Osteocyte (in vitro differentiated cells): Measurements from ENCODE around the gene SLC34A2. TPM values are rescaled to one million over a fixed set of nuclear protein-coding genes. Genes with fewer than 3 reads are reported as not detected.

Source experiments
- DNase-seq: peaks from one replicate; pipeline ENCODE4 v3.0.0; 2021; ENCODE audit warnings: mixed read lengths; ENCODE audit not compliant: unreplicated experiment; ENCODE audit errors: extremely low spot score
- H3K27ac Mint-ChIP-seq: one replicate; pipeline ENCODE4 v1.8.0; 2021; ENCODE audit warnings: mild to moderate bottlenecking, mixed read lengths; ENCODE audit not compliant: unreplicated experiment
- H3K27me3 Mint-ChIP-seq: one replicate; pipeline ENCODE4 v1.8.0; 2021; ENCODE audit warnings: mixed read lengths; ENCODE audit not compliant: unreplicated experiment
- H3K36me3 Mint-ChIP-seq: one replicate; pipeline ENCODE4 v1.8.0; 2021; ENCODE audit warnings: mixed read lengths; ENCODE audit not compliant: unreplicated experiment
- H3K4me1 Mint-ChIP-seq: one replicate; pipeline ENCODE4 v1.8.0; 2021; ENCODE audit warnings: mixed read lengths; ENCODE audit not compliant: unreplicated experiment
- H3K4me3 Mint-ChIP-seq: one replicate; pipeline ENCODE4 v1.8.0; 2021; ENCODE audit warnings: mild to moderate bottlenecking, moderate library complexity, mixed read lengths; ENCODE audit not compliant: unreplicated experiment
- H3K9me3 Mint-ChIP-seq: one replicate; pipeline ENCODE4 v1.8.0; 2021; ENCODE audit warnings: mixed read lengths; ENCODE audit not compliant: unreplicated experiment
- total RNA-seq: library from RNA; stranded (reverse); gene quantifications from 2 replicates; pipeline ENCODE4 v1.2.1, GENCODE V29; 2021
- TF ChIP-seq, protein P1 (sequence below): fragments of 200-600 bp; sonication (generic); IDR thresholded peaks from 2 replicates; pipeline ENCODE4 v1.5.0; 2021; ENCODE audit warnings: antibody characterized with exemption, mild to moderate bottlenecking, moderate library complexity

The SLC34A2 gene
- total RNA-seq, 1 donor from 2014 or later, result not detected

DNA sequence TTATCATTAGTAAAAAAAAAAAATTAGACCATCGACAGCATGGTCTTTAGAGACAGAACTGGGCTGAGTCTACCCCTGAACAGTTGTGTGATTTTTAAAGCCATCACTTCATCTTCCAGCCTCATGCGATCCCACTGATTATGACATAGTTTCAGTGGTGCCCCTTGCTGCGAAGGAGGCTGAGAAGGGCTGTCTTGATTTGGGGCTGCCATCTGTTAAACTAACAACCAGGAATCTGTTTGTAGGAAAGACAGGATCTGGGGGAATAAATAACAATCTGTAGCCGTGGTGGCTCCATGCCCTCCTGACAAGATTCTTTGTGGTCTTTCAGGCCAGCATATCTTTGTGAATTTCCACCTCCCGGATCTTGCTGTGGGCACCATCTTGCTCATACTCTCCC is 17.1 kb downstream of the SLC34A2 start:
- Mint-ChIP-seq H3K27me3 (peaks cover 5% of the 10 kb centered on the region), H3K4me3 (no peak overlapping the region), H3K27ac (no peak overlapping the region), H3K4me1 (no peaks in the 10 kb centered on the region), H3K36me3 (no peaks in the 10 kb centered on the region), H3K9me3 (no peaks in the 10 kb centered on the region)
- TF ChIP-seq, protein P1, sequence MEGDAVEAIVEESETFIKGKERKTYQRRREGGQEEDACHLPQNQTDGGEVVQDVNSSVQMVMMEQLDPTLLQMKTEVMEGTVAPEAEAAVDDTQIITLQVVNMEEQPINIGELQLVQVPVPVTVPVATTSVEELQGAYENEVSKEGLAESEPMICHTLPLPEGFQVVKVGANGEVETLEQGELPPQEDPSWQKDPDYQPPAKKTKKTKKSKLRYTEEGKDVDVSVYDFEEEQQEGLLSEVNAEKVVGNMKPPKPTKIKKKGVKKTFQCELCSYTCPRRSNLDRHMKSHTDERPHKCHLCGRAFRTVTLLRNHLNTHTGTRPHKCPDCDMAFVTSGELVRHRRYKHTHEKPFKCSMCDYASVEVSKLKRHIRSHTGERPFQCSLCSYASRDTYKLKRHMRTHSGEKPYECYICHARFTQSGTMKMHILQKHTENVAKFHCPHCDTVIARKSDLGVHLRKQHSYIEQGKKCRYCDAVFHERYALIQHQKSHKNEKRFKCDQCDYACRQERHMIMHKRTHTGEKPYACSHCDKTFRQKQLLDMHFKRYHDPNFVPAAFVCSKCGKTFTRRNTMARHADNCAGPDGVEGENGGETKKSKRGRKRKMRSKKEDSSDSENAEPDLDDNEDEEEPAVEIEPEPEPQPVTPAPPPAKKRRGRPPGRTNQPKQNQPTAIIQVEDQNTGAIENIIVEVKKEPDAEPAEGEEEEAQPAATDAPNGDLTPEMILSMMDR, result no peak
- DNase-seq, result no peak

DNA sequence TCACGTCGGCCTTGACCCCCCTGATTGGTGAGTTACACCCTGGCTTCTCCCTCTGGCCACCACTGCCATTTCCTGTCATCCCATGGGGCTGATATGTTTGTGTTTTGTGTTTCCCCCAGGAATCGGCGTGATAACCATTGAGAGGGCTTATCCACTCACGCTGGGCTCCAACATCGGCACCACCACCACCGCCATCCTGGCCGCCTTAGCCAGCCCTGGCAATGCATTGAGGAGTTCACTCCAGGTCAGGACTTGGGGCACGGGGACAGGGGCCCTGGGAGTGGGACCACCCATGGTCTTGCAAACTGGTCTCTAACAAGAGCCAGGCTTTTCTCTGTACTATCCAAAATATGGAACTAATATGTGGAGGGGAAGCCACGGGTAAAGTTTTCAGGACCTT is 18.7 kb downstream of the SLC34A2 start:
- TF ChIP-seq, protein P1, result no peak
- H3K9me3 Mint-ChIP-seq, result no peaks in the 10 kb centered on the region
- no peak for DNase-seq
- no peaks in the 10 kb centered on the region for H3K36me3 Mint-ChIP-seq
- peaks cover 2% of the 10 kb centered on the region for H3K27me3 Mint-ChIP-seq
- H3K4me3 Mint-ChIP-seq, result no peak overlapping the region
- no peaks in the 10 kb centered on the region for H3K4me1 Mint-ChIP-seq
- no peak overlapping the region for H3K27ac Mint-ChIP-seq

DNA sequence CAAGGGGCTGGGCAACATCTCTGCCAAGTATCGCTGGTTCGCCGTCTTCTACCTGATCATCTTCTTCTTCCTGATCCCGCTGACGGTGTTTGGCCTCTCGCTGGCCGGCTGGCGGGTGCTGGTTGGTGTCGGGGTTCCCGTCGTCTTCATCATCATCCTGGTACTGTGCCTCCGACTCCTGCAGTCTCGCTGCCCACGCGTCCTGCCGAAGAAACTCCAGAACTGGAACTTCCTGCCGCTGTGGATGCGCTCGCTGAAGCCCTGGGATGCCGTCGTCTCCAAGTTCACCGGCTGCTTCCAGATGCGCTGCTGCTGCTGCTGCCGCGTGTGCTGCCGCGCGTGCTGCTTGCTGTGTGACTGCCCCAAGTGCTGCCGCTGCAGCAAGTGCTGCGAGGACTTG is 20.6 kb downstream of the SLC34A2 start:
- Mint-ChIP-seq H3K27me3 (no peaks in the 10 kb centered on the region), H3K4me3 (no peak overlapping the region), H3K27ac (no peak overlapping the region), H3K9me3 (no peaks in the 10 kb centered on the region), H3K36me3 (no peaks in the 10 kb centered on the region), H3K4me1 (no peaks in the 10 kb centered on the region)
- DNase-seq, result no peak
- TF ChIP-seq, protein P1, result no peak

DNA sequence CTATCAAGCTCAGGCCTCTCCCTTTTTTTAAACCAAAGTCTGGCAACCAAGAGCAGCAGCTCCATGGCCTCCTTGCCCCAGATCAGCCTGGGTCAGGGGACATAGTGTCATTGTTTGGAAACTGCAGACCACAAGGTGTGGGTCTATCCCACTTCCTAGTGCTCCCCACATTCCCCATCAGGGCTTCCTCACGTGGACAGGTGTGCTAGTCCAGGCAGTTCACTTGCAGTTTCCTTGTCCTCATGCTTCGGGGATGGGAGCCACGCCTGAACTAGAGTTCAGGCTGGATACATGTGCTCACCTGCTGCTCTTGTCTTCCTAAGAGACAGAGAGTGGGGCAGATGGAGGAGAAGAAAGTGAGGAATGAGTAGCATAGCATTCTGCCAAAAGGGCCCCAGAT is 21.5 kb downstream of the SLC34A2 start:
- no peak overlapping the region for H3K27ac Mint-ChIP-seq
- no peak overlapping the region for H3K4me3 Mint-ChIP-seq
- H3K4me1 Mint-ChIP-seq, result no peaks in the 10 kb centered on the region
- no peaks in the 10 kb centered on the region for H3K9me3 Mint-ChIP-seq
- DNase-seq, result no peak
- TF ChIP-seq, protein P1, result no peak
- H3K36me3 Mint-ChIP-seq, result no peaks in the 10 kb centered on the region
- no peaks in the 10 kb centered on the region for H3K27me3 Mint-ChIP-seq

DNA sequence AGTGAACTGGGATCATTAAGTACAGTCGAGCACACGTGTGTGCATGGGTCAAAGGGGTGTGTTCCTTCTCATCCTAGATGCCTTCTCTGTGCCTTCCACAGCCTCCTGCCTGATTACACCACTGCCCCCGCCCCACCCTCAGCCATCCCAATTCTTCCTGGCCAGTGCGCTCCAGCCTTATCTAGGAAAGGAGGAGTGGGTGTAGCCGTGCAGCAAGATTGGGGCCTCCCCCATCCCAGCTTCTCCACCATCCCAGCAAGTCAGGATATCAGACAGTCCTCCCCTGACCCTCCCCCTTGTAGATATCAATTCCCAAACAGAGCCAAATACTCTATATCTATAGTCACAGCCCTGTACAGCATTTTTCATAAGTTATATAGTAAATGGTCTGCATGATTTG is 22.3 kb downstream of the SLC34A2 start:
- Mint-ChIP-seq H3K9me3 (no peaks in the 10 kb centered on the region), H3K27me3 (no peaks in the 10 kb centered on the region), H3K27ac (no peak overlapping the region), H3K4me1 (no peaks in the 10 kb centered on the region), H3K36me3 (no peaks in the 10 kb centered on the region), H3K4me3 (no peak overlapping the region)
- TF ChIP-seq, protein P1, result no peak
- DNase-seq, result no peak
